Measurements from ENCODE around the gene HADH. TPM values are rescaled to one million over a fixed set of nuclear protein-coding genes. Genes with fewer than 3 reads are reported as not detected.
A peak's percentile ranks its signal among the peaks of the same experiment; 100 is the strongest.

HADH gene
- total and polyA plus RNA-seq, 11 donors, result 60.6 to 382 (median 199) TPM

- Histone ChIP-seq H3K4me3 (peak overlapping the region in 1 of 12 donors; percentile 86), H3K27me3 (no peaks in the 10 kb centered on the region), H3K36me3 (no peaks in the 10 kb centered on the region), H3K4me1 (peaks cover 0 to 86% (median 54%) of the 10 kb centered on the region in 12 donors), H3K27ac (peak overlapping the region in 11 of 12 donors; percentile 11 to 97 (median 88)), H3K9me3 (no peaks in the 10 kb centered on the region)
- ATAC-seq (no peak), DNase-seq (no peak)
- intact Hi-C loops (cut with DNase I), result loop anchor here in 3 of 10 donors (5.0 to 10.0 kb wide), 4 partner anchors 63 to 273 kb away; partner anchors contain the start of genes CYP2U1 (in 1 of the 3), PAPSS1 (in 1 of the 3) and SGMS2 (in 1 of the 3)
- TF ChIP-seq POLR2A (IDR thresholded peaks at IDR 0.05) (no peak), CTCF (IDR thresholded peaks at IDR 0.05) (no peak)
These were observed 5.2 kb downstream of the HADH start for GRCh38 chr4:107994894-107995293.

GRCh38 chr4:107996949-107997788 lies 7.5 kb downstream of the HADH start:
- DNase-seq (peak in 4 of 5 donors; percentile 55 to 70 (median 60)), ATAC-seq (peak; percentile 86 to 96 (median 93))
- peak overlapping the region; percentile 71 to 97 (median 90) for H3K27ac ChIP-seq
- intact Hi-C loops (cut with DNase I), result loop anchor here in 3 of 10 donors (2.0 to 10.0 kb wide), 3 partner anchors 66 to 172 kb away; partner anchors contain the start of genes CYP2U1 (in 1 of the 3) and SGMS2 (in 1 of the 3)
- WGBS, 4 donors, result 52 to 57% (median 54%) methylated on average over 5 of the region's 5 CpGs
- peaks cover 0 to 89% (median 45%) of the 10 kb centered on the region in 12 donors for H3K4me1 ChIP-seq
- H3K36me3 ChIP-seq, result peaks cover 0 to 3% (median 0%) of the 10 kb centered on the region in 9 donors
- peak in 1 of 2 donors; percentile 12 for TF ChIP-seq POLR2A (IDR thresholded peaks at IDR 0.05)
- no peak for TF ChIP-seq CTCF (IDR thresholded peaks at IDR 0.05)
- H3K4me3 ChIP-seq, result no peak overlapping the region
- no peaks in the 10 kb centered on the region for H3K9me3 ChIP-seq
- no peaks in the 10 kb centered on the region for H3K27me3 ChIP-seq

GRCh38 chr4:107997794-107998193 lies 8.1 kb downstream of the HADH start:
- intact Hi-C loops (cut with DNase I), result loop anchor here in 3 of 10 donors (2.0 to 10.0 kb wide), 3 partner anchors 67 to 173 kb away; partner anchors contain the start of genes CYP2U1 (in 1 of the 3) and SGMS2 (in 1 of the 3)
- TF ChIP-seq CTCF (IDR thresholded peaks at IDR 0.05) (no peak), POLR2A (IDR thresholded peaks at IDR 0.05) (no peak)
- Histone ChIP-seq H3K4me3 (no peak overlapping the region), H3K9me3 (no peaks in the 10 kb centered on the region), H3K27ac (peak overlapping the region; percentile 71 to 97 (median 90)), H3K36me3 (peaks cover 0 to 3% (median 0%) of the 10 kb centered on the region in 9 donors), H3K4me1 (peaks cover 0 to 82% (median 44%) of the 10 kb centered on the region in 12 donors), H3K27me3 (no peaks in the 10 kb centered on the region)
- DNase-seq, result no peak
- WGBS, 4 donors, result 75 to 91% (median 88%) methylated on average over 2 of the region's 2 CpGs
- peak; percentile 4 to 21 (median 16) for ATAC-seq

All from heart left ventricle (tissue), 16 donors.